ENCODE results near the gene SERPINF2. TPM values are rescaled to one million over a fixed set of nuclear protein-coding genes. Genes with fewer than 3 reads are reported as not detected.

Gene SERPINF2
- total RNA-seq, 1 donor from 2014 or later, result 21.6 TPM

DNA sequence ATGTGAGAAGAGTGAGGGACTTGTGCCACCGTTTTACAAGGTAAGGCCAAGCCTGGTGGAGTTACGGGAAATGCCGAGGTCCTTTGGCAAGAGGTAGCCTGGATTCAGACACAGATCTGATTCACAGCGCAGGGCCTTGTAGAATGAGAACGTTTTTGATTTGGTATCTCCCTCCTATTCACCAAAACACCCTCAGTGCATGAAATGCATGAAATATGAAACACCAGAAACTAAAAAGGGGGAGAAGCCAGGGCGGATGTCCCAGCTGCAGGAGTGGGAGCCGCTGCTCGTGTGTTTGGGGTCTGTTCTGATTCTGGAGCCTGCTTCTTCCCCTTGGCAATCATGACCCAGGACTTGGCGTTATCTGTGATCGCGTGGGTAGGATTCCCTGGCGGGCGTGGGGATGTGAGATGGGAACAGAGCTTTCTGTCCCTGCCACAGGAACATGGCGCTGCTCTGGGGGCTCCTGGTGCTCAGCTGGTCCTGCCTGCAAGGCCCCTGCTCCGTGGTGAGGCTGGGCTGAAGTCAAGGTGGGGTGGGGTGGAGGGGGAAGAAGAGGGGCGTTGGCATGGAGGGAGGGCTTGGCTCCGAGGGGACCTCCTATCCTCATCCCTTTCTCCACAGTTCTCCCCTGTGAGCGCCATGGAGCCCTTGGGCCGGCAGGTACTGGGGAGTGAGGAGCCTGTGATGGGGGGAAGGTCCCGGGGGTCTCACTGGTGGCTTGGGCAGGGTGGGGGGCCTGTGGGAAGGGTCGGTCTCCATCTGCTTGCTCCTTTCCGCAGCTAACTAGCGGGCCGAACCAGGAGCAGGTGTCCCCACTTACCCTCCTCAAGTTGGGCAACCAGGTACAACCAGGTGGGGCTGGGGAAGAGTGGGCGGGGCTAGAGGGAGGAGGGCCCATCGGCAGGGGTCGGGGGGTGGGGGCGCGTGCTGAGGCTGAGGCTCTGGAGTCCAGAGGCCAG, 2.2 kb downstream of the SERPINF2 start:
- Histone ChIP-seq H3K27me3 (no peaks in the 10 kb centered on the region), H3K36me3 (no peaks in the 10 kb centered on the region), H3K27ac (no peak overlapping the region), H3K4me1 (peaks cover 18% of the 10 kb centered on the region), H3K9me3 (no peaks in the 10 kb centered on the region), H3K4me3 (no peak overlapping the region)
- TF ChIP-seq, protein P1, sequence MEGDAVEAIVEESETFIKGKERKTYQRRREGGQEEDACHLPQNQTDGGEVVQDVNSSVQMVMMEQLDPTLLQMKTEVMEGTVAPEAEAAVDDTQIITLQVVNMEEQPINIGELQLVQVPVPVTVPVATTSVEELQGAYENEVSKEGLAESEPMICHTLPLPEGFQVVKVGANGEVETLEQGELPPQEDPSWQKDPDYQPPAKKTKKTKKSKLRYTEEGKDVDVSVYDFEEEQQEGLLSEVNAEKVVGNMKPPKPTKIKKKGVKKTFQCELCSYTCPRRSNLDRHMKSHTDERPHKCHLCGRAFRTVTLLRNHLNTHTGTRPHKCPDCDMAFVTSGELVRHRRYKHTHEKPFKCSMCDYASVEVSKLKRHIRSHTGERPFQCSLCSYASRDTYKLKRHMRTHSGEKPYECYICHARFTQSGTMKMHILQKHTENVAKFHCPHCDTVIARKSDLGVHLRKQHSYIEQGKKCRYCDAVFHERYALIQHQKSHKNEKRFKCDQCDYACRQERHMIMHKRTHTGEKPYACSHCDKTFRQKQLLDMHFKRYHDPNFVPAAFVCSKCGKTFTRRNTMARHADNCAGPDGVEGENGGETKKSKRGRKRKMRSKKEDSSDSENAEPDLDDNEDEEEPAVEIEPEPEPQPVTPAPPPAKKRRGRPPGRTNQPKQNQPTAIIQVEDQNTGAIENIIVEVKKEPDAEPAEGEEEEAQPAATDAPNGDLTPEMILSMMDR (IDR thresholded peaks at IDR 0.05), result no peak
- no peak for ATAC-seq
- no peak for DNase-seq
- intact Hi-C loops (cut with DNase I), result no loop called here

DNA sequence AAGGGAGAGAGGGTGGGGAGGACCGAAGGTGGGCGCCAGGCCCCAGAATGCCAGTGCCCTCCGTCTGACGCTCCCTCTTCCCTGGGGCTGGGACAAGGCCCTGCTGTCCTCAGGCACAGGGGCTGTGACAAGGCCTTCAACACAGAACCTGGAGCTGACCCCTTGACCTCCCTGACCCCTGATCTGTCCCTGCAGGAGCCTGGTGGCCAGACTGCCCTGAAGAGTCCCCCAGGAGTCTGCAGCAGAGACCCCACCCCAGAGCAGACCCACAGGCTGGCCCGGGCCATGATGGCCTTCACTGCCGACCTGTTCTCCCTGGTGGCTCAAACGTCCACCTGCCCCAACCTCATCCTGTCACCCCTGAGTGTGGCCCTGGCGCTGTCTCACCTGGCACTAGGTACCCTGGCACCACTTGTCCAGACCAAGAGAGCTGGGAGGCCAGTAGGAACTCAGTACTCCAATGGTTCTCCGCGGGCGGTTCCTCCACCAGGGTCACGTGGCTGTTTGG, 2.9 kb downstream of the SERPINF2 start:
- Histone ChIP-seq H3K9me3 (no peaks in the 10 kb centered on the region), H3K27ac (no peak overlapping the region), H3K4me3 (no peak overlapping the region), H3K4me1 (peaks cover 21% of the 10 kb centered on the region), H3K27me3 (no peaks in the 10 kb centered on the region), H3K36me3 (no peaks in the 10 kb centered on the region)
- intact Hi-C loops (cut with DNase I), result no loop called here
- DNase-seq (no peak), ATAC-seq (no peak)
- TF ChIP-seq, protein P1 (IDR thresholded peaks at IDR 0.05), result no peak

DNA sequence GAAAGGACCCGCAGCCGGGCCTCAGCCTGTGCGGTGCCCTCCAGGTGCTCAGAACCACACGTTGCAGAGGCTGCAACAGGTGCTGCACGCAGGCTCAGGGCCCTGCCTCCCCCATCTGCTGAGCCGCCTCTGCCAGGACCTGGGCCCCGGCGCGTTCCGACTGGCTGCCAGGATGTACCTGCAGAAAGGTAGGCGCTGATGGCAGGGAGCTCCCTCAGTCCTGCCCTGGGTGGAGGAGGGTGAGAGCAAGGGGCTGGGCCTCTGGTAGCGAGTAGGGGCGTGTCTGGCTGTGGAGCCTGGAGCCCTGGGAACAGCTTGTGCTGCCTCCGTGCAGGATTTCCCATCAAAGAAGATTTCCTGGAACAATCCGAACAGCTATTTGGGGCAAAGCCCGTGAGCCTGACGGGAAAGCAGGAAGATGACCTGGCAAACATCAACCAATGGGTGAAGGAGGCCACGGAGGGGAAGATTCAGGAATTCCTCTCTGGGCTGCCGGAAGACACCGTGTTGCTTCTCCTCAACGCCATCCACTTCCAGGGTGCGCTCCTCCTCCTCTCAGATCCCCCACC, 4.4 kb downstream of the SERPINF2 start:
- peaks cover 36% of the 10 kb centered on the region for H3K4me1 ChIP-seq
- ATAC-seq (peak; percentile 92), DNase-seq (peak; percentile 94)
- TF ChIP-seq, protein P1 (IDR thresholded peaks at IDR 0.05), result no peak
- intact Hi-C loops (cut with DNase I), result no loop called here
- no peaks in the 10 kb centered on the region for H3K27me3 ChIP-seq
- no peaks in the 10 kb centered on the region for H3K9me3 ChIP-seq
- peak overlapping the region; percentile 78 for H3K27ac ChIP-seq
- no peak overlapping the region for H3K4me3 ChIP-seq
- no peaks in the 10 kb centered on the region for H3K36me3 ChIP-seq

DNA sequence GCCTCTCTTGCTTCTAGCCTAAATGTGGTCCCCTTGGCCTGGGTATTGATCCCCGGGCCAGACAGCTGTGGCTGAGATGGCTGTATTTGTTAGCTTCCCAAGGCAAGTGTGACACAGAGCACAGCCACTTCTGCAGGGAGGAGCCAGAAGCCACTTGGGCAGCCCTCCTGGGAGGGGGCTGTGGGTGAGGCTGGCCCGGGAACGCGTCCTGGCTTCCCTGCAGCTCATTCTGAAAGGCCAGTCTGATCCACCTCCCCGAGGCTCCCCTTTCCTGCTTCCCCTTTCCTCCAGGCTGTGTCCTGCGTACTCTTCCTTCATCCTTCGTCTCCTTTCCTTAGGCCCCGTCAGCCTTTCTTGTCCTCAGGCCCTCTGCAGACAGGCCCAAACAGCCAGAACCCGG, 8.0 kb downstream of the SERPINF2 start:
- ATAC-seq (peak; percentile 18), DNase-seq (peak; percentile 79)
- no peaks in the 10 kb centered on the region for H3K36me3 ChIP-seq
- H3K9me3 ChIP-seq, result no peaks in the 10 kb centered on the region
- intact Hi-C loops (cut with DNase I), result no loop called here
- TF ChIP-seq, protein P1 (IDR thresholded peaks at IDR 0.05), result no peak
- H3K27ac ChIP-seq, result peak overlapping the region; percentile 82
- peaks cover 39% of the 10 kb centered on the region for H3K4me1 ChIP-seq
- H3K27me3 ChIP-seq, result no peaks in the 10 kb centered on the region
- H3K4me3 ChIP-seq, result no peak overlapping the region

DNA sequence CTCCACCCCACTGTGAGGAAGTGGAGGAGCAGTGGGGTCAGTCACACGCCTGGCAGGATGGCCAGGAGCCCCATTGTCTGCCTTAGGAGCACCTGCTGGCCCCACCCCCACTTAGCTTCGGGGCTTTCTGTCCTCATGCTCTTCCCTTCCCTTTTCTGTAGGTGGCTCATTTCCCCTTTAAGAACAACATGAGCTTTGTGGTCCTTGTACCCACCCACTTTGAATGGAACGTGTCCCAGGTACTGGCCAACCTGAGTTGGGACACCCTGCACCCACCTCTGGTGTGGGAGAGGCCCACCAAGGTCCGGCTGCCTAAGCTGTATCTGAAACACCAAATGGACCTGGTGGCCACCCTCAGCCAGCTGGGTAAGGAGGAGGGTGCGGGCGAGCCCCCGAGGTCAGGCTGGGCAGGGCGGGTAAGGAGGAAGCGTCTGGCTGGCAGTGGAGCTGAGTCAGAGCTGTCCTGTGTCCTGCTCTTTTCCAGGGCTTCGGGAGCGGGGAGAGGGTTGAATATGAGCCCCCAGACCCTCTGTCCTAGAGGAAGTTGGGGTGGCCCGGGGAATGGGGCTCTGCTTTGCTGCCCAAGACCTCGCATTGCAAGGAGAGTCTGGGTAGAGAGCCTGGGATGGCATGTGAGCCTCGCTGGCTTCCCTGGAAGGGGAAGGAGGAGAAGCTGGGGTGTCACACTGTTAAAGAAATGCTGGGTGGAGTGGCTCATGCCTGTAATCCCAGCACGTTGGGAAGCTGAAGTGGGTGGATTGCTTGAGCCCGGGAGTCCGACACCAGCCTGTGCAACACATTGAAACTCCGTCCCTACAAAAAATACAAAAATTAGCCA, 10.0 kb downstream of the SERPINF2 start:
- H3K27ac ChIP-seq, result peak overlapping the region; percentile 82
- ATAC-seq (peak; percentile 76), DNase-seq (peak; percentile 89)
- H3K27me3 ChIP-seq, result no peaks in the 10 kb centered on the region
- peaks cover 22% of the 10 kb centered on the region for H3K4me1 ChIP-seq
- no peaks in the 10 kb centered on the region for H3K9me3 ChIP-seq
- H3K4me3 ChIP-seq, result peak overlapping the region; percentile 37
- intact Hi-C loops (cut with DNase I), result no loop called here
- no peaks in the 10 kb centered on the region for H3K36me3 ChIP-seq
- TF ChIP-seq, protein P1 (IDR thresholded peaks at IDR 0.05), result peak; percentile 7

Data from upper lobe of right lung (tissue), 1 donor.